ENCODE results near the gene ZNF783.

The ZNF783 gene

GRCh38 chr7:149291781-149292461 lies 29.9 kb downstream of the ZNF783 start:
- in situ Hi-C loops (cut with HindIII; ENCODE audit: low sequenced_read_pairs): no loop called here
- H3K4me3 ChIP-seq (ENCODE audit: low read depth, low read length): no peak overlapping the region
- no peak for DNase-seq (ENCODE audit: low read depth)
- TF ChIP-seq, protein P1, sequence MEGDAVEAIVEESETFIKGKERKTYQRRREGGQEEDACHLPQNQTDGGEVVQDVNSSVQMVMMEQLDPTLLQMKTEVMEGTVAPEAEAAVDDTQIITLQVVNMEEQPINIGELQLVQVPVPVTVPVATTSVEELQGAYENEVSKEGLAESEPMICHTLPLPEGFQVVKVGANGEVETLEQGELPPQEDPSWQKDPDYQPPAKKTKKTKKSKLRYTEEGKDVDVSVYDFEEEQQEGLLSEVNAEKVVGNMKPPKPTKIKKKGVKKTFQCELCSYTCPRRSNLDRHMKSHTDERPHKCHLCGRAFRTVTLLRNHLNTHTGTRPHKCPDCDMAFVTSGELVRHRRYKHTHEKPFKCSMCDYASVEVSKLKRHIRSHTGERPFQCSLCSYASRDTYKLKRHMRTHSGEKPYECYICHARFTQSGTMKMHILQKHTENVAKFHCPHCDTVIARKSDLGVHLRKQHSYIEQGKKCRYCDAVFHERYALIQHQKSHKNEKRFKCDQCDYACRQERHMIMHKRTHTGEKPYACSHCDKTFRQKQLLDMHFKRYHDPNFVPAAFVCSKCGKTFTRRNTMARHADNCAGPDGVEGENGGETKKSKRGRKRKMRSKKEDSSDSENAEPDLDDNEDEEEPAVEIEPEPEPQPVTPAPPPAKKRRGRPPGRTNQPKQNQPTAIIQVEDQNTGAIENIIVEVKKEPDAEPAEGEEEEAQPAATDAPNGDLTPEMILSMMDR (IDR thresholded peaks at IDR 0.05; ENCODE audit: low read depth, low read length, missing control alignments): no peak

GRCh38 chr7:149292462-149292823 lies 30.4 kb downstream of the ZNF783 start:
- peak; percentile 28 for DNase-seq (ENCODE audit: low read depth)
- TF ChIP-seq, protein P1 (IDR thresholded peaks at IDR 0.05; ENCODE audit: low read depth, low read length, missing control alignments): peak; percentile 6
- in situ Hi-C loops (cut with HindIII; ENCODE audit: low sequenced_read_pairs): no loop called here
- H3K4me3 ChIP-seq (ENCODE audit: low read depth, low read length): no peak overlapping the region

DNA sequence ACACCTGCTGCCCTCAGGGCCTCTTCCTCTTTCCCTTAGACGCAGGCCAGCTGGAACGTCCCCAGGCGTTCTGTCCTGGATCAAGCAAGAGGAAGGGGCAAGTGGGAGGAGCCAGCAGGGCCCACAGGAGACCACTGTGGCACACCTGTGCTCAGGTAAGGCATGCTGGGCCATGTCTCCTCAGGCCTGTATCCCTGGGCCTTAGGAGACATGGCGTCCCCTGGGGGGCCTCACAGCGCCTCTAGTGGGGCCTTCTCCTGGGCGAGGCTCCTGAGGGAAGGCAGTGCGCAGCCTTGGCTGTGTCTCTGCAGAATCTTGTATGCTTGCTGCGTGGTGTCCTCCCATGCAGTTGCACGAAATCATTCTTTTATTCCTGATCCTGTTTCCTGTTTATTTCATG lies 31.3 kb downstream of the ZNF783 start:
- DNase-seq (ENCODE audit: low read depth): no peak
- TF ChIP-seq, protein P1 (IDR thresholded peaks at IDR 0.05; ENCODE audit: low read depth, low read length, missing control alignments): no peak
- H3K4me3 ChIP-seq (ENCODE audit: low read depth, low read length): no peak overlapping the region
- in situ Hi-C loops (cut with HindIII; ENCODE audit: low sequenced_read_pairs): no loop called here

GRCh38 chr7:149293946-149294633 lies 32.1 kb downstream of the ZNF783 start:
- in situ Hi-C loops (cut with HindIII; ENCODE audit: low sequenced_read_pairs): no loop called here
- TF ChIP-seq, protein P1 (IDR thresholded peaks at IDR 0.05; ENCODE audit: low read depth, low read length, missing control alignments): no peak
- no peak for DNase-seq (ENCODE audit: low read depth)
- no peak overlapping the region for H3K4me3 ChIP-seq (ENCODE audit: low read depth, low read length)

- no peak overlapping the region for H3K4me3 ChIP-seq (ENCODE audit: low read depth, low read length)
- DNase-seq (ENCODE audit: low read depth): no peak
- in situ Hi-C loops (cut with HindIII; ENCODE audit: low sequenced_read_pairs): no loop called here
- TF ChIP-seq, protein P1 (IDR thresholded peaks at IDR 0.05; ENCODE audit: low read depth, low read length, missing control alignments): no peak
These were observed 32.9 kb downstream of the ZNF783 start for GRCh38 chr7:149294634-149295480.

DNA sequence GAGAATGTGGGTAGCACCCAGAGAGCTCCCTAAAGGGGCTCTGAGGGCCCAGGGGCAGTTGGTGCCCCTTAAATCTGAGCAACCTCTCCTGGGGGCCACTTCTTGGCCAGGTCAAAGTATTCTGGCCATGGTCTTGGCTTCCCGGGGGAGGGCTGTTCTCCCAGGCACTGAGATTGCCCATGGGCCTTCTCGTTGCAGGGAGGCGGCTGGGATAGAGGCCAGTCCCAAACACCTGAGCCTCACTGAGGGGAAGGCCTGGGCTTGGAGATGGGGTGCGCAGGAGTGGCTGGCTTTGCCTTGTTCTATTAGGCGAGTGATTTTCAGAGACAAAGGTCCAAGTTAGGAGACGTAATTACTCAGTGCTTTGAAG lies 33.5 kb downstream of the ZNF783 start:
- in situ Hi-C loops (cut with HindIII; ENCODE audit: low sequenced_read_pairs): no loop called here
- H3K4me3 ChIP-seq (ENCODE audit: low read depth, low read length): no peak overlapping the region

More for the DNA sequence above, 33.5 kb downstream of the ZNF783 start:
- no peak for DNase-seq (ENCODE audit: low read depth)
- TF ChIP-seq, protein P1 (IDR thresholded peaks at IDR 0.05; ENCODE audit: low read depth, low read length, missing control alignments): no peak
